ENCODE measurements around the gene TEX44. TPM values are rescaled to one million over a fixed set of nuclear protein-coding genes. Genes with fewer than 3 reads are reported as not detected.

The TEX44 gene
- total and polyA plus RNA-seq, 2 donors (not counting 1 experiment from before 2014, with no cell fraction given): not detected

GRCh38 chr2:231546014-231546715 is 46.5 kb upstream of the TEX44 start:
- peaks cover 34% of the 10 kb centered on the region for H3K4me1 Mint-ChIP-seq
- no peaks in the 10 kb centered on the region for H3K27me3 Mint-ChIP-seq
- H3K27ac ChIP-seq (ENCODE audit: low read length in 2 of 2): peak overlapping the region in 1 of 2 donors; percentile 62
- H3K4me1 ChIP-seq (ENCODE audit: control insufficient read depth in 2 of 2, insufficient read depth in 2 of 2, low read length in 2 of 2): peaks cover 27 to 45% of the 10 kb centered on the region in 2 donors
- peak overlapping the region; percentile 59 for H2AFZ ChIP-seq (ENCODE audit: insufficient read depth, low read depth, low read length, poor library complexity, severe bottlenecking)
- no peaks in the 10 kb centered on the region for H3K36me3 ChIP-seq (replicated peaks in 1 of 2; ENCODE audit: control extremely low read depth in 1 of 2, control insufficient read depth in 1 of 2, extremely low read depth in 1 of 2, insufficient read depth in 2 of 2, low read length in 1 of 2)
- DNase-seq (no peak), ATAC-seq (ENCODE audit: low read depth) (no peak)
- H3K4me2 ChIP-seq (replicated peaks; ENCODE audit: low read depth, low read length, poor library complexity, severe bottlenecking): peak overlapping the region; percentile 74
- H3K9me3 Mint-ChIP-seq (ENCODE audit: insufficient read depth): peaks cover 2% of the 10 kb centered on the region
- intact Hi-C loops (cut with micrococcal nuclease): no loop called here
- peak overlapping the region; percentile 68 for H3K27ac Mint-ChIP-seq
- H3K4me3 ChIP-seq (ENCODE audit: control extremely low read depth in 1 of 5, extremely low read depth in 1 of 5, insufficient read depth in 1 of 5, low read depth in 2 of 5, low read length in 4 of 5): peak overlapping the region in 1 of 5 experiments; percentile 29
- ChIA-PET CTCF (interaction anchor here (0.5 to 1.6 kb wide), 6 partner anchors 10 to 55 kb away, joined by 3 to 8 read pairs (median 4); partner anchors contain the start of gene NMUR1), POLR2A (interaction anchor here (0.8 kb wide), 1 partner anchor 9 kb away, joined by 3 read pairs; no protein-coding TSS in a partner anchor)
- no peaks in the 10 kb centered on the region for H3K27me3 ChIP-seq (replicated peaks in 1 of 4; ENCODE audit: control extremely low read depth in 1 of 4, control insufficient read depth in 3 of 4, insufficient read depth in 4 of 4, low read length in 3 of 4)
- H3K9ac ChIP-seq (ENCODE audit: low read length): peak overlapping the region; percentile 40
- H3K79me2 ChIP-seq (ENCODE audit: control insufficient read depth, insufficient read depth, low read length): no peaks in the 10 kb centered on the region
- no peak for TF ChIP-seq EZH2 (IDR thresholded peaks at IDR 0.05; ENCODE audit: borderline replicate concordance, insufficient read depth, low read depth, low read length, poor library complexity, severe bottlenecking)
- no peak for TF ChIP-seq CTCF (IDR thresholded peaks at IDR 0.05)
- H3K9me3 ChIP-seq (ENCODE audit: control extremely low read depth in 1 of 3, control insufficient read depth in 2 of 3, insufficient read depth in 1 of 3, low read length in 2 of 3): peaks cover 0 to 19% (median 7%) of the 10 kb centered on the region in 3 donors
- no peaks in the 10 kb centered on the region for H4K20me1 ChIP-seq (ENCODE audit: control insufficient read depth, insufficient read depth, low read length, poor library complexity, severe bottlenecking)
- 73% methylated on average over 10 of the region's 13 CpGs for WGBS (ENCODE audit: insufficient coverage)
- H3K4me3 Mint-ChIP-seq: peak overlapping the region; percentile 74
